HG02852 (cell line): ENCODE results near the gene CLEC18B.
"Not testable (repeated sequence)": the region's sequence is repeated elsewhere in the genome, so short reads cannot be mapped to it uniquely, and the experiment has no call there.

Experiments used
- ATAC-seq: cut with Tn5 transposase; IDR thresholded peaks from one replicate; pipeline ENCODE4 v1.9.1; 2021; ENCODE audit warnings: mild to moderate bottlenecking, moderate library complexity; ENCODE audit not compliant: unreplicated experiment

Gene CLEC18B

GRCh38 chr16:74446866-74447265 is 25.6 kb upstream of the CLEC18B start:
- no peak for ATAC-seq

GRCh38 chr16:74443624-74444346 is 22.5 kb upstream of the CLEC18B start:
- not testable (repeated sequence) for ATAC-seq

- ATAC-seq = no peak
Observed at GRCh38 chr16:74439685-74440084, 18.4 kb upstream of the CLEC18B start.

- ATAC-seq = no peak
Observed at GRCh38 chr16:74438492-74438979, 17.3 kb upstream of the CLEC18B start.

- no peak for ATAC-seq
Observed at GRCh38 chr16:74431516-74431915, 10.2 kb upstream of the CLEC18B start.

GRCh38 chr16:74430036-74430712 is 8.9 kb upstream of the CLEC18B start:
- ATAC-seq = peak; percentile 70

GRCh38 chr16:74428493-74428892 is 7.2 kb upstream of the CLEC18B start:
- not testable (repeated sequence) for ATAC-seq

- ATAC-seq = not testable (repeated sequence)
Observed at GRCh38 chr16:74425751-74426150, 4.5 kb upstream of the CLEC18B start.

GRCh38 chr16:74423721-74424120 is 2.4 kb upstream of the CLEC18B start:
- not testable (repeated sequence) for ATAC-seq

GRCh38 chr16:74422086-74422485 is 808 bp upstream of the CLEC18B start:
- not testable (repeated sequence) for ATAC-seq

- ATAC-seq = not testable (repeated sequence)
Observed at GRCh38 chr16:74421482-74421785, 156 bp upstream of the CLEC18B start.

GRCh38 chr16:74419811-74420210 is 1.5 kb downstream of the CLEC18B start:
- ATAC-seq = not testable (repeated sequence)

GRCh38 chr16:74417897-74418296 is 3.4 kb downstream of the CLEC18B start:
- ATAC-seq = not testable (repeated sequence)

- ATAC-seq = not testable (repeated sequence)
Observed at GRCh38 chr16:74413920-74414319, 7.4 kb downstream of the CLEC18B start.

- not testable (repeated sequence) for ATAC-seq
Observed at GRCh38 chr16:74413485-74413884, 7.8 kb downstream of the CLEC18B start.

GRCh38 chr16:74412775-74413390 is 8.4 kb downstream of the CLEC18B start:
- ATAC-seq = not testable (repeated sequence)

GRCh38 chr16:74412138-74412774 is 9.0 kb downstream of the CLEC18B start:
- not testable (repeated sequence) for ATAC-seq

GRCh38 chr16:74410981-74411380 is 10.3 kb downstream of the CLEC18B start:
- ATAC-seq = not testable (repeated sequence)

GRCh38 chr16:74410057-74410957 is 11.0 kb downstream of the CLEC18B start:
- not testable (repeated sequence) for ATAC-seq
